GM19468 (cell line): ENCODE data around the gene EHF.
"Not testable (repeated sequence)": the region's sequence is repeated elsewhere in the genome, so short reads cannot be mapped to it uniquely, and the experiment has no call there.

Experiments used
- ATAC-seq: cut with Tn5 transposase; IDR thresholded peaks from one replicate; pipeline ENCODE4 v1.9.1; 2021; ENCODE audit warnings: mild to moderate bottlenecking, moderate library complexity, moderate number of reproducible peaks; ENCODE audit not compliant: unreplicated experiment; ENCODE audit errors: extremely low read depth

EHF gene

GRCh38 chr11:34658071-34659015, 37.5 kb downstream of the EHF start:
- ATAC-seq, result no peak

GRCh38 chr11:34659096-34659733, 38.3 kb downstream of the EHF start:
- ATAC-seq, result no peak

DNA sequence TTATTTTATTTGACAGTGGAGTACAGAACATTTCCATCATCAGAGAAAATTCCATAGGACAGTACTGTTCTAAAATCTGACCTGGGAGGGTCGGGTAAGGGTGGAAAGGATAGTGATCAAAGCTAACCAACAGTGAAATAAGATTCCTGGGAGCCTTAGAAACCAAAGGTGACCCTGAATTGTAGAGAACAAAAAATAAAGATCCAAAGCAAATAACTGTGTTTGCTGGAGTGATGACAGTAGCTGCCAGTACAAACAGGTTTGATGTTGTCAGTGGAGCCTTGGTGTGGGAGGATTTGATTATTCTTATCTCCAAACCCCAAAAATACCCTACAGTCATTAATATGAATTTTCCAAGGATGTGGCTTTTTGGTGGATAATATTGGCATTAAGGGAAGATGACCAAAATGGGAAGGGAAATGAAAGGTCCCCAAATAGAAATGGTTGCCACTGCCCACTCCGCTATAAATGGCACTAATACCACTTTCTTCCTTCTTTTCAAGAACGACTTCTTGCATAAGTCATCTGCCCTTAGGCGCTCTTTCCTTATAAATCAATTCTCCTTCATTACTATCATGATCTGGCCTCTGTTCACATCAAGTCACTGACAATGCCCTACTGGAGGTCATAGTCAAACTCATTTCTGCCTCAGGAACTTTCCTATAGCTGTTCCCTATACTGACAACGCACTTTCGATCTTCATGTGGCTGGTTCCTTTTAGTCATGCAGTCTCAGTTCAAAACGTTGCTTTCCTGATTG, 44.4 kb downstream of the EHF start:
- no peak for ATAC-seq

- no peak for ATAC-seq
These were observed 47.1 kb downstream of the EHF start for GRCh38 chr11:34667810-34668582.

GRCh38 chr11:34668583-34669053, 47.7 kb downstream of the EHF start:
- no peak for ATAC-seq

- ATAC-seq, result no peak
These were observed 48.6 kb downstream of the EHF start for GRCh38 chr11:34669458-34669857.

DNA sequence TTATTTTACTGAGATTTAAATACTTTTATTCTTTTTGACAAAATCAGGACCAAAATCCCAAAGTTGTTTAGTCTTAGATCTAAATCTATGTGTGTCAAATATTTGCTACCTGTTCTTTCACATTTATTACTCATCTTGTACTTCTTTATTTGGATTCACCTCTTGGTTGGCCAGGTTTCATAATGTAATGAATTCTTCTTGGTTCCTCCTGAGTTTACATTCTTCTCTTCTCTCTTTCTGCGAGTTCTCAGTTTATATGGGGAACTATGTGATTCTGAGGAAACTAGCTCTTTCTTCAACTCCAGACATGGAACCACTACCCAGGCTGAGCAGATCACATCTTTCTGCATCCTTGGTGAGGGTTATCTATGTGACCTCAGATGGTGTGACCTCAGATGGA, 50.2 kb downstream of the EHF start:
- ATAC-seq, result no peak

- no peak for ATAC-seq
These were observed 51.1 kb downstream of the EHF start for GRCh38 chr11:34671946-34672345.

DNA sequence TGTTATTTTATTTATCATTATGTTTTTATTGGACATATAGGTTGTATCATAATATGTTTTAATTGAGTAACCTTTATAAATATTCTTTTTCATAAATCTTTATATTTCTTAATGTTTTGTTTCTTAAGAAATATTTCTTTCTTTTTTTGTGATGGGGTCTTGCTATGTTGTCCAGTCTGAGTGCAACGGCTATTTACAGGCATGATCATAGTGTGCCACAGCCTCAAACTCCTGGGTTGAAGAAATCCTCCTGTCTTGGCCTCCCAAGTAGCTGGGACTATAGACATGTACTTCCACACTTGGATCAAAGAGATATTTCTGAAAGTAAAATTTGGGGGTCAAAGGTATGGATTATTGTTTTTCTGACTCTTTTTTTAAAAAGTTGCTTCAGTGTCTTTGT, 53.1 kb downstream of the EHF start:
- no peak for ATAC-seq

GRCh38 chr11:34676227-34676626, 55.3 kb downstream of the EHF start:
- no peak for ATAC-seq

DNA sequence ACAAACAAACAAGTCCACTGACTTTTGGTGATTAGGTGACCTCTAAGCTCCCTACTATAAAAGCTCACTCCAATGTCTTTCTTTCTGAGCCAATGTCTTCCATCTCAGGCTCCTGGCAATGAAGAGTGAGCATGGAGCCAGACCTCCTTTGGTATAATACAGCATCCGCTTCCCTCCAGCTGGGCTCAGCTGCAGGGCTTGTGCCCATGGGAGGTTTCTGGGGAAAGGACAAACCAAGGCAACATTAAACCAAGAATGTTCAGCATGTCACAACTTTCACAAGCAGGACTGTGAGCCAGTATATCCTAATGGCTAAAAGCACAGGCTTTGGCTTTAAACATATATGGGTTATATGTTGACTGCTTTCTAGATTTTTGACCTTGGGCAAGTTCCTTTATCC, 58.8 kb downstream of the EHF start:
- ATAC-seq, result no peak

- no peak for ATAC-seq
These were observed 59.3 kb downstream of the EHF start for GRCh38 chr11:34680206-34680605.

- ATAC-seq, result no peak
These were observed 60.2 kb downstream of the EHF start for GRCh38 chr11:34680918-34681586.

GRCh38 chr11:34682825-34683224, 61.9 kb downstream of the EHF start:
- ATAC-seq, result no peak

- no peak for ATAC-seq
These were observed 62.5 kb downstream of the EHF start for GRCh38 chr11:34683396-34683795.

DNA sequence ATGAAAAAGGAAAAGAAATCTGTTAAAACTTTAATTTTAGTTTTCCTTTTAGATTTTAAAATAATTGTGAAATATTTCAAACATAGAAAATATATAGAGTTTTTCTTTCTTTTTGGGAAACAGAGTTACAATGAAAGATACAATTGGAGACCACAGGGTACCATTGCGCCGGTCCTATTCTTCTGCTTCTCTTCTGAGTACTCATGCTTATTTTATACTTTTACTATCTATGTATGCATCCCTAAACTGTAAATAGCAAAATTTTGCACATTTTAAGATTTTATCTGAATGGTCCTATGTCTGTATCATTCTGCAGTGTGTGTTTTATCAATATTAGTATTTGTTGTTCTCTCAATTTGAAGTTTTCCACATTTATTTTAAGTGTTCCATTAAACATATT, 65.0 kb downstream of the EHF start:
- no peak for ATAC-seq

- not testable (repeated sequence) for ATAC-seq
These were observed 71.4 kb downstream of the EHF start for GRCh38 chr11:34692299-34692698.

- ATAC-seq, result no peak
These were observed 76.0 kb downstream of the EHF start for GRCh38 chr11:34696862-34697261.

- no peak for ATAC-seq
These were observed 86.0 kb downstream of the EHF start for GRCh38 chr11:34706709-34707461.
